Fibroblast of lung (primary cell): ENCODE results near the gene STXBP5L. TPM values are rescaled to one million over a fixed set of nuclear protein-coding genes. Genes with fewer than 3 reads are reported as not detected.

Source experiments
- DNase-seq, 2 donors: peaks; one replicate each; pipeline versions ENCODE4 v3.0.0 to v3.0.0-alpha.2; 2010; ENCODE audit warnings: low read depth in 2 of 2
- H2AFZ ChIP-seq: 2 replicates; pipeline ENCODE4 v1.5.1; 2012; ENCODE audit warnings: low read length, control low read depth, inconsistent platforms
- H3K27ac ChIP-seq: 2 replicates; pipeline ENCODE4 v1.5.1; 2011; ENCODE audit warnings: low read length, control low read depth; ENCODE audit not compliant: insufficient read depth
- H3K27me3 ChIP-seq: 2 replicates; pipeline ENCODE4 v1.5.1; 2011; ENCODE audit warnings: mild to moderate bottlenecking, low read length; ENCODE audit not compliant: control insufficient read depth, insufficient read depth
- H3K36me3 ChIP-seq: 2 replicates; pipeline ENCODE4 v1.5.1; 2011; ENCODE audit warnings: low read length; ENCODE audit not compliant: control insufficient read depth, insufficient read depth
- H3K4me1 ChIP-seq: 2 replicates; pipeline ENCODE4 v1.5.1; 2011; ENCODE audit warnings: low read length; ENCODE audit not compliant: control insufficient read depth, insufficient read depth; ENCODE audit errors: extremely low read depth
- H3K4me2 ChIP-seq: 2 replicates; pipeline ENCODE4 v1.5.1; 2011; ENCODE audit warnings: low read length, control low read depth; ENCODE audit not compliant: insufficient read depth; ENCODE audit errors: extremely low read depth
- H3K4me3 ChIP-seq, 4 experiments: fragments of 200-600 bp in 1 of 4; sonication (generic) in 1 of 4; replicated peaks in 1 of 4; 2 replicates each; pipeline ENCODE4 v1.5.1; 2011 to 2016; ENCODE audit warnings: low read length in 4 of 4, low read depth in 3 of 4, mild to moderate bottlenecking in 3 of 4, control low read depth in 2 of 4, inconsistent platforms in 1 of 4, mixed read lengths in 1 of 4; ENCODE audit not compliant: insufficient read depth in 1 of 4; ENCODE audit errors: control extremely low read depth in 1 of 4
- H3K79me2 ChIP-seq: 2 replicates; pipeline ENCODE4 v1.5.1; 2012; ENCODE audit warnings: mild to moderate bottlenecking, low read length, inconsistent platforms; ENCODE audit not compliant: control insufficient read depth, insufficient read depth
- H3K9ac ChIP-seq: 2 replicates; pipeline ENCODE4 v1.5.1; 2011; ENCODE audit warnings: mild to moderate bottlenecking, low read length, control low read depth; ENCODE audit not compliant: insufficient read depth
- H3K9me3 ChIP-seq: 2 replicates; pipeline ENCODE4 v1.5.1; 2012; ENCODE audit warnings: low read depth, low read length; ENCODE audit not compliant: control insufficient read depth, insufficient read depth
- H4K20me1 ChIP-seq: 2 replicates; pipeline ENCODE4 v1.5.1; 2011; ENCODE audit warnings: low read length; ENCODE audit not compliant: control insufficient read depth, insufficient read depth; ENCODE audit errors: extremely low read depth
- EZH2 ChIP-seq: IDR thresholded peaks from 2 replicates; pipeline ENCODE4 v1.5.1; 2012; ENCODE audit warnings: low read length, control low read depth, mild to moderate bottlenecking; ENCODE audit errors: missing control alignments
- polyA plus RNA-seq, 2 donors: library from polyadenylated mRNA; depleted of rRNA in 1 of 2; stranded (reverse) in 1 of 2; unstranded in 1 of 2; fragments of >200 nt; gene quantifications; 2 replicates each; pipeline ENCODE4 v1.2.1, GENCODE V29; 2011 to 2012; ENCODE audit warnings: missing spikeins in 1 of 2
- total RNA-seq: library from RNA; depleted of rRNA; stranded (reverse); fragments of >200 nt; gene quantifications from 2 replicates; pipeline ENCODE4 v1.2.1, GENCODE V29; 2014
- TF ChIP-seq, protein P1 (sequence below), 2 donors: IDR thresholded peaks in 1 of 2; conservative IDR thresholded peaks in 1 of 2; 1 replicate in 1 of 2; 2 replicates in 1 of 2; pipeline ENCODE4 v1.5.1; 2011 to 2012; ENCODE audit warnings: low read length in 2 of 2, control low read depth in 1 of 2, inconsistent platforms in 1 of 2, low read depth in 1 of 2, mild to moderate bottlenecking in 1 of 2

The STXBP5L gene
- total and polyA plus RNA-seq, 2 donors (not counting 1 experiment from before 2014, with no cell fraction given), result not detected

DNA sequence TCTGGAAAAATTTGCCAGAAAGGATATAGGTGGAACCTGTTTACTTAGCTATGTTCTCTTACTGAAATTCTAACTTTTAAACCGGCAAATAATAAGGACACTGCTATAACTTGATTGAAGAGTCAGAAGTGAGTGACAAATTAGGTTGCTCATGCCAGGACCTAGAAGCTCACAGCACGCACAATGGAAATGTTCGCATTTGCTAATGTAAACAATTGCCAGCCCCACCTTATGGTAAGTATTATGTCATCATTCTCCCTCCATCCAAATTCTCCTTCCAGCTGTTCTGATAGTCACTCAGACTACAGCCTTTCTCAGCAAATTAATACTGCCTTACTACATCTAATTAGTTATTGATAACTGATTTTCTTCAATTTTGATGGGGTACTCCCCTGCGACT is 4.8 kb upstream of the STXBP5L start:
- no peaks in the 10 kb centered on the region for H4K20me1 ChIP-seq
- no peaks in the 10 kb centered on the region for H3K79me2 ChIP-seq
- peaks cover 6% of the 10 kb centered on the region for H3K27me3 ChIP-seq
- TF ChIP-seq, protein P1, sequence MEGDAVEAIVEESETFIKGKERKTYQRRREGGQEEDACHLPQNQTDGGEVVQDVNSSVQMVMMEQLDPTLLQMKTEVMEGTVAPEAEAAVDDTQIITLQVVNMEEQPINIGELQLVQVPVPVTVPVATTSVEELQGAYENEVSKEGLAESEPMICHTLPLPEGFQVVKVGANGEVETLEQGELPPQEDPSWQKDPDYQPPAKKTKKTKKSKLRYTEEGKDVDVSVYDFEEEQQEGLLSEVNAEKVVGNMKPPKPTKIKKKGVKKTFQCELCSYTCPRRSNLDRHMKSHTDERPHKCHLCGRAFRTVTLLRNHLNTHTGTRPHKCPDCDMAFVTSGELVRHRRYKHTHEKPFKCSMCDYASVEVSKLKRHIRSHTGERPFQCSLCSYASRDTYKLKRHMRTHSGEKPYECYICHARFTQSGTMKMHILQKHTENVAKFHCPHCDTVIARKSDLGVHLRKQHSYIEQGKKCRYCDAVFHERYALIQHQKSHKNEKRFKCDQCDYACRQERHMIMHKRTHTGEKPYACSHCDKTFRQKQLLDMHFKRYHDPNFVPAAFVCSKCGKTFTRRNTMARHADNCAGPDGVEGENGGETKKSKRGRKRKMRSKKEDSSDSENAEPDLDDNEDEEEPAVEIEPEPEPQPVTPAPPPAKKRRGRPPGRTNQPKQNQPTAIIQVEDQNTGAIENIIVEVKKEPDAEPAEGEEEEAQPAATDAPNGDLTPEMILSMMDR (conservative IDR thresholded peaks at IDR 0.05 in 1 of 2, IDR thresholded peaks at IDR 0.05 in 1 of 2; ENCODE audit: low read depth in 1 of 2, low read length in 2 of 2), result no peak
- TF ChIP-seq EZH2, result no peak
- no peak overlapping the region for H3K4me2 ChIP-seq
- H3K36me3 ChIP-seq, result no peaks in the 10 kb centered on the region
- no peaks in the 10 kb centered on the region for H3K4me1 ChIP-seq
- no peak overlapping the region for H2AFZ ChIP-seq
- no peak overlapping the region for H3K4me3 ChIP-seq
- no peaks in the 10 kb centered on the region for H3K9me3 ChIP-seq
- H3K9ac ChIP-seq, result no peak overlapping the region
- H3K27ac ChIP-seq, result no peak overlapping the region
- DNase-seq, result no peak

DNA sequence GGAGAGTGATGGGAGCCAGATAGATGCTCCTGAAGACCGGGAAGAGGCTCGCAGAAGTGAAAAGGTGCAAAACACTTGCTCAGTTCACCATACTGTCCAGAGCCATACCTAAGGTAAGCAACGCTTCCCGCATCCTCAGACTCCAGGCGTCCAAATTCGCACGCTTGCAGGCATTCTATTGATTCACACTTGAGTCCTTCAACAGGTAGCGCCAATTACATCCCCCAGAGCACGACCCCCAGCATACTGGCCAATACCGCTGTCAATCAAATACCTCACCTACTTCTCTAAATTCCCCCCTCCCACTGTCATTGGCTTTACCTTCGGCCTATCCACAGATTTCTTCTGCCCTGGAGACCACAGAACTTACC is 361 bp upstream of the STXBP5L start:
- no peak overlapping the region for H3K27ac ChIP-seq
- TF ChIP-seq, protein P1 (conservative IDR thresholded peaks at IDR 0.05 in 1 of 2, IDR thresholded peaks at IDR 0.05 in 1 of 2; ENCODE audit: low read depth in 1 of 2, low read length in 2 of 2), result no peak
- no peak for TF ChIP-seq EZH2
- DNase-seq, result no peak
- H3K4me3 ChIP-seq, result no peak overlapping the region
- H3K79me2 ChIP-seq, result no peaks in the 10 kb centered on the region
- H3K9ac ChIP-seq, result no peak overlapping the region
- H3K9me3 ChIP-seq, result no peaks in the 10 kb centered on the region
- peaks cover 8% of the 10 kb centered on the region for H3K27me3 ChIP-seq
- H3K4me2 ChIP-seq, result no peak overlapping the region
- H4K20me1 ChIP-seq, result no peaks in the 10 kb centered on the region
- H2AFZ ChIP-seq, result no peak overlapping the region
- peaks cover 2% of the 10 kb centered on the region for H3K4me1 ChIP-seq
- H3K36me3 ChIP-seq, result no peaks in the 10 kb centered on the region

DNA sequence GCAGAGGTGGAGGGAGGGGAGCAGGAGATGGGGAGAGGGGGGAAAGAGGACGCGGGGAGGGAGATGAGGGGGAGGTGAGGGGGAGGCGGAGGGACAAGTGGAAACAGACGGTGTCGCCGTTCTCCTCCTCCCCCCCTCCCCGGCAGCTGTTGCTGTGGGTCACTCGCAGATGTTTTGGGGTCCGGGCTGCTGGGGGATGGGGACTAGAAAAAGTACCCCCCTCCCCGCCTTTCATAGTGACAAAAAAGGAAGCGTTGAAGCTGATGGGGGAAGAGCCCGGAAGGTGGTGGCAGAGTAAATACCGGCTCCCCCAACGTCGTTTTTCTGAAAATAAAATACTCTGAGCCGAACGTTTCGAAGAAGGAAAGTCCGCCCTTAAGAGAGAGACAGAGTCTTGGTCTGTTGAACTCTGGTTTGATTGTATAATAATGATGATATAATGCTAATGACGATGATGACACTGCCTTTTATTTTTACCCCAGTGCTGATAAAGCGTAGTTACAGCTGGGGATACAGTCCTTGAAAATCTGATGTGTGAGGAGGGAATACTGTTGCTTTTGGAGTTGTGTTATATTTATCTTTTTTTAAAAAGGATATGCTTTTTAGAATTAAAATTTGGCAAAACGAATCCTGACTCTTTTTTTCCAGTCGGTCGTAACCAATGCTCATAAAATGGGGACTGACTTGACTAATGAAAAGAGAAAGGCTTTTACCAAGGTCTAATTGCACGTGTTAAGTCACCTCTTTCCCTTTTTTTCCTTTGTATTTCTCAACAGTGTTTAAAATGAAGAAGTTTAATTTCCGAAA is 993 bp downstream of the STXBP5L start:
- no peaks in the 10 kb centered on the region for H3K9me3 ChIP-seq
- no peak for TF ChIP-seq EZH2
- TF ChIP-seq, protein P1 (conservative IDR thresholded peaks at IDR 0.05 in 1 of 2, IDR thresholded peaks at IDR 0.05 in 1 of 2; ENCODE audit: low read depth in 1 of 2, low read length in 2 of 2), result no peak
- H4K20me1 ChIP-seq, result no peaks in the 10 kb centered on the region
- no peak overlapping the region for H3K27ac ChIP-seq
- peaks cover 2% of the 10 kb centered on the region for H3K4me1 ChIP-seq
- H3K4me2 ChIP-seq, result no peak overlapping the region
- H3K9ac ChIP-seq, result no peak overlapping the region
- DNase-seq, result no peak
- peak overlapping the region in 2 of 4 experiments; percentile 7 to 9 for H3K4me3 ChIP-seq
- no peaks in the 10 kb centered on the region for H3K79me2 ChIP-seq
- H2AFZ ChIP-seq, result no peak overlapping the region
- H3K27me3 ChIP-seq, result peaks cover 8% of the 10 kb centered on the region
- H3K36me3 ChIP-seq, result no peaks in the 10 kb centered on the region
